CD4-positive, alpha-beta T cell (primary cell): Measurements from ENCODE around the gene SLC22A31. TPM values are rescaled to one million over a fixed set of nuclear protein-coding genes. Genes with fewer than 3 reads are reported as not detected.
"Not testable (repeated sequence)": the region's sequence is repeated elsewhere in the genome, so short reads cannot be mapped to it uniquely, and the experiment has no call there.

Experiments
- ATAC-seq: fragments of 200-7000 bp; cut with Tn5 transposase; one replicate; pipeline ENCODE4 v1.10.0; 2022; ENCODE audit warnings: mild to moderate bottlenecking; ENCODE audit not compliant: poor library complexity
- CTCF ChIA-PET: fragments of 350-600 bp; sonication (Branson Sonifier 250); formaldehyde crosslinking; loops from one replicate; lab custom pipeline; 2021; ENCODE audit warnings: antibody characterized with exemption, inconsistent platforms; lab: Charles Lee
- POLR2A ChIA-PET: fragments of 350-600 bp; sonication (Branson Sonifier 250); formaldehyde crosslinking; loops from one replicate; lab custom pipeline; 2021; ENCODE audit warnings: antibody characterized with exemption, inconsistent platforms; lab: Charles Lee
- DNase-seq, 14 experiments: peaks; one replicate each; pipeline ENCODE4 v3.0.0-alpha.2; 2013 to 2020; ENCODE audit warnings: mixed read lengths in 2 of 14
- H3K27ac ChIP-seq, 2 donors: one replicate each; pipeline versions ENCODE4 v1.5.1 to v1.7.0; 2013; ENCODE audit warnings: low read length in 2 of 2, low read depth in 1 of 2, mild to moderate bottlenecking in 1 of 2
- H3K27me3 ChIP-seq, 2 experiments: 1 replicate in 1 of 2; 2 replicates in 1 of 2; pipeline versions ENCODE4 v1.6.1 to v1.7.0; 2013; ENCODE audit warnings: low read length in 2 of 2, control low read depth in 1 of 2, mild to moderate bottlenecking in 1 of 2, moderate library complexity in 1 of 2; ENCODE audit not compliant: insufficient read depth in 2 of 2, control insufficient read depth in 1 of 2
- H3K36me3 ChIP-seq: one replicate; pipeline ENCODE4 v1.6.1; 2013; ENCODE audit warnings: low read length, control low read depth; ENCODE audit not compliant: insufficient read depth
- H3K4me1 ChIP-seq: one replicate; pipeline ENCODE4 v1.6.1; 2013; ENCODE audit warnings: low read length, control low read depth; ENCODE audit not compliant: insufficient read depth
- H3K4me3 ChIP-seq: one replicate; pipeline ENCODE4 v1.5.1; 2013; ENCODE audit warnings: mild to moderate bottlenecking, low read length, moderate library complexity
- H3K9me3 ChIP-seq, 2 experiments: 1 replicate in 1 of 2; 2 replicates in 1 of 2; pipeline versions ENCODE4 v1.6.1 to v1.7.0; 2013; ENCODE audit warnings: low read length in 2 of 2, mild to moderate bottlenecking in 2 of 2, control low read depth in 1 of 2, moderate library complexity in 1 of 2; ENCODE audit not compliant: control insufficient read depth in 1 of 2, insufficient read depth in 1 of 2
- H3K27ac Mint-ChIP-seq: one replicate; pipeline ENCODE4 v1.8.0; 2020; ENCODE audit warnings: mixed read lengths
- H3K27me3 Mint-ChIP-seq: one replicate; pipeline ENCODE4 v1.8.0; 2021; ENCODE audit warnings: mixed read lengths
- H3K36me3 Mint-ChIP-seq: one replicate; pipeline ENCODE4 v1.8.0; 2021; ENCODE audit warnings: low read depth, mixed read lengths
- H3K4me1 Mint-ChIP-seq: one replicate; pipeline ENCODE4 v1.8.0; 2021; ENCODE audit warnings: low read depth, mixed read lengths
- H3K4me3 Mint-ChIP-seq: one replicate; pipeline ENCODE4 v1.8.0; 2020; ENCODE audit warnings: mild to moderate bottlenecking, mixed read lengths
- H3K9me3 Mint-ChIP-seq: one replicate; pipeline ENCODE4 v1.8.0; 2020; ENCODE audit warnings: mixed read lengths
- intact Hi-C, 2 experiments: fragments of 100-400 bp; cut with DNase I in 1 of 2; cut with micrococcal nuclease in 1 of 2; formaldehyde crosslinking; loops; one replicate each; pipeline versions ENCODE4 v1.15.1 to v1.9.0; 2023 to 2025; cut with DNase I, micrococcal nuclease
- total RNA-seq, 174 experiments: library from RNA in 2 of 174; stranded (reverse) in 2 of 174; gene quantifications; one replicate each; pipeline ENCODE4 v1.2.3 and lab custom pipeline; 2021 to 2026
- TF ChIP-seq, protein P1 (sequence below): fragments of 200-600 bp; IDR thresholded peaks from one replicate; pipeline ENCODE4 v1.8.0; 2022; ENCODE audit warnings: antibody characterized with exemption, mild to moderate bottlenecking

The SLC22A31 gene
- total RNA-seq, 2 experiments from 2014 or later: 2.1 to 2.9 TPM

DNA sequence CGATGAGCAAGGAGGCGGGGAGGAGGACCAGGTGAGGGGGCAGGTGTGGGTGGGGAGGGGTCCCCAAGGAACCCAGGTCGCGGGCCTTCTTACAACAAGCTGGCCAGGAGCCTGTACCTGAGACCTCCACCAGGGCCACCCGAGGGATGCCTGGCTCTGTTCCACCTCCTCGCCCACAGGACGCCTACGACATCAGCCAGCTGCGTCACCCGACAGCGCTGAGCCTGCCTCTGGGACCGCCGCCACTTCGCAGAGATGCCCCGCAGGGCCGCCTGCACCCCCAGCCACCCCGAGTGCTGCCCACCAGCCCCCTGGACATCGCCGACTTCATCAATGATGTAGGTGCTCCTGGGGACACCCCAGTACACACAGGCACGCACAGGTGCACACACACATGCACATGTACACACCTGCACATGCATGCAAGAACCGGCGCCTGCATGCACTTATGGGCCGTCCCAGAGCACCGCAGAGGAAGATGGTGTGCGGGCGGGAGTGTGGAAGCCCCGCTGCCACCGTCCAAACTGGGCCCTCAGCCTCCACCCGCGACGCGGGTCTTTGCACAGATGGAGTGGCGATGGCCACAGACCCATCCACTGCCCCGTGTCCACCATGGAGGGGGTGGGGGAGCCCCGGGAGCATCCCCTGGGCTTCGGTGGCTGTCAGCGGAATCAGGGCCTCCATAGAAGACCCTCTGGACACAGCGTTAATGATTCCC lies 6.6 kb downstream of the SLC22A31 start:
- no peak overlapping the region for H3K4me3 Mint-ChIP-seq
- ATAC-seq: no peak
- no peaks in the 10 kb centered on the region for H3K9me3 Mint-ChIP-seq
- peaks cover 6% of the 10 kb centered on the region for H3K27me3 Mint-ChIP-seq
- Histone ChIP-seq H3K27me3 (no peaks in the 10 kb centered on the region), H3K9me3 (peaks cover 0 to 5% of the 10 kb centered on the region in 2 experiments), H3K27ac (no peak overlapping the region), H3K4me1 (peaks cover 18% of the 10 kb centered on the region), H3K4me3 (no peak overlapping the region), H3K36me3 (no peaks in the 10 kb centered on the region)
- H3K27ac Mint-ChIP-seq: no peak overlapping the region
- ChIA-PET CTCF (no interaction called here), POLR2A (interaction anchor here (1.2 to 1.5 kb wide), 2 partner anchors 9 to 24 kb away, joined by 4 to 6 read pairs; partner anchors contain the start of gene ZNF778)
- TF ChIP-seq, protein P1, sequence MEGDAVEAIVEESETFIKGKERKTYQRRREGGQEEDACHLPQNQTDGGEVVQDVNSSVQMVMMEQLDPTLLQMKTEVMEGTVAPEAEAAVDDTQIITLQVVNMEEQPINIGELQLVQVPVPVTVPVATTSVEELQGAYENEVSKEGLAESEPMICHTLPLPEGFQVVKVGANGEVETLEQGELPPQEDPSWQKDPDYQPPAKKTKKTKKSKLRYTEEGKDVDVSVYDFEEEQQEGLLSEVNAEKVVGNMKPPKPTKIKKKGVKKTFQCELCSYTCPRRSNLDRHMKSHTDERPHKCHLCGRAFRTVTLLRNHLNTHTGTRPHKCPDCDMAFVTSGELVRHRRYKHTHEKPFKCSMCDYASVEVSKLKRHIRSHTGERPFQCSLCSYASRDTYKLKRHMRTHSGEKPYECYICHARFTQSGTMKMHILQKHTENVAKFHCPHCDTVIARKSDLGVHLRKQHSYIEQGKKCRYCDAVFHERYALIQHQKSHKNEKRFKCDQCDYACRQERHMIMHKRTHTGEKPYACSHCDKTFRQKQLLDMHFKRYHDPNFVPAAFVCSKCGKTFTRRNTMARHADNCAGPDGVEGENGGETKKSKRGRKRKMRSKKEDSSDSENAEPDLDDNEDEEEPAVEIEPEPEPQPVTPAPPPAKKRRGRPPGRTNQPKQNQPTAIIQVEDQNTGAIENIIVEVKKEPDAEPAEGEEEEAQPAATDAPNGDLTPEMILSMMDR: no peak
- H3K4me1 Mint-ChIP-seq: peaks cover 4% of the 10 kb centered on the region
- DNase-seq: peak in 1 of 14 experiments; percentile 33
- intact Hi-C loops: loop anchor here (2.0 to 5.0 kb wide), 2 partner anchors 23 to 741 kb away; partner anchors contain the start of genes ZFPM1 (in 1 of the 2) and ZNF778 (in 1 of the 2)
- no peaks in the 10 kb centered on the region for H3K36me3 Mint-ChIP-seq

DNA sequence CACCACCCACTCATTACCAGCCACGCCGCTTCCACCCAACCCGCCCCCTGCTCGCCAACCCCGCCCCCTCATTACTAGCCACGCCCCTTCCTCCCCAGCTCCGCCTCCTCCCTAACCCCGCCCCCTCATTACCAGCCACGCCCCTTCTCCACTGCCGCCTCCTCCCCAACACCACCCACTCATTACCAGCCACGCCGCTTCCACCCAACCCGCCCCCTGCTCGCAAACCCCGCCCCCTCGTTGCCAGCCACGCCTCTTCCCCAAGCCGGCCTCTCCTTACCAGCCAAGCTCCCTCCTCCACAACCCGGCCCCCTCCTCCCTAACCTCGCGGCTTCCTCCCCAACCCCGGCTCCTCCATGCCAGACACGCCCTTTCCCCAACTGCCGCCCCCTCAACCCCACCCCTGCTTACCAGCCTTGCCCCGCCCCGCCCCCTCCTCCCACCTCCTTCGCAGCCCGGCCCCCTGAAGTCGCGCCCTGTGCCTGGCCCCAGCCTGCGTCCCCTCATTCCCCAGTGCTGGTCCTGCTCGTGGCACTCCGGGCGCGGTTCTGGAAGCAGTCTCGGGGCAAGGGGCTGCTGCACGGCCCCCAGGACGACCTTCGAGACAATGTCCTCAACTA lies 7.3 kb downstream of the SLC22A31 start:
- no peaks in the 10 kb centered on the region for H3K9me3 Mint-ChIP-seq
- H3K4me3 Mint-ChIP-seq: no peak overlapping the region
- intact Hi-C loops: loop anchor here (1.0 to 5.0 kb wide), 4 partner anchors 22 to 741 kb away; partner anchors contain the start of genes CDH15 (in 1 of the 2), ZFPM1 (in 1 of the 2) and ZNF778 (in 1 of the 2)
- Histone ChIP-seq H3K4me3 (no peak overlapping the region), H3K4me1 (peaks cover 18% of the 10 kb centered on the region), H3K9me3 (peaks cover 0 to 12% of the 10 kb centered on the region in 2 experiments), H3K27ac (no peak overlapping the region), H3K27me3 (no peaks in the 10 kb centered on the region), H3K36me3 (no peaks in the 10 kb centered on the region)
- H3K36me3 Mint-ChIP-seq: no peaks in the 10 kb centered on the region
- peaks cover 5% of the 10 kb centered on the region for H3K27me3 Mint-ChIP-seq
- ChIA-PET POLR2A (interaction anchor here (0.7 to 1.5 kb wide), 5 partner anchors 10 to 78 kb away, joined by 3 to 6 read pairs (median 4); partner anchors contain the start of genes CDH15 and ZNF778), CTCF (interaction anchor here (0.7 kb wide), 1 partner anchor 24 kb away, joined by 3 read pairs; the partner anchor contains the start of gene ZNF778)
- H3K27ac Mint-ChIP-seq: no peak overlapping the region
- TF ChIP-seq, protein P1: no peak
- peaks cover 4% of the 10 kb centered on the region for H3K4me1 Mint-ChIP-seq
- peak in 7 of 14 experiments; percentile 26 to 80 (median 56) for DNase-seq
- ATAC-seq: peak; percentile 50

- ATAC-seq (peak; percentile 74), DNase-seq (peak in 13 of 14 experiments; percentile 32 to 92 (median 75))
- intact Hi-C loops: loop anchor here (1.0 to 5.0 kb wide), 4 partner anchors 21 to 740 kb away; partner anchors contain the start of genes CDH15 (in 1 of the 2), ZFPM1 (in 1 of the 2) and ZNF778 (in 1 of the 2)
- ChIA-PET POLR2A (interaction anchor here (0.7 to 1.5 kb wide), 5 partner anchors 10 to 77 kb away, joined by 3 to 6 read pairs (median 4); partner anchors contain the start of genes CDH15 and ZNF778), CTCF (interaction anchor here (0.7 kb wide), 1 partner anchor 25 kb away, joined by 3 read pairs; the partner anchor contains the start of gene ZNF778)
- H3K36me3 ChIP-seq, H3K27me3 ChIP-seq, H3K27ac Mint-ChIP-seq, H3K4me3 Mint-ChIP-seq, H3K27me3 Mint-ChIP-seq, H3K27ac ChIP-seq, H3K9me3 Mint-ChIP-seq, H3K36me3 Mint-ChIP-seq, H3K4me1 Mint-ChIP-seq: not testable (repeated sequence)
- Histone ChIP-seq H3K9me3 (peaks cover 0 to 18% of the 10 kb centered on the region in 2 experiments), H3K4me1 (peaks cover 18% of the 10 kb centered on the region), H3K4me3 (peak overlapping the region; percentile 16)
Measured at GRCh38 chr16:89192186-89192955, 8.0 kb downstream of the SLC22A31 start.
